ENCODE data around the gene ZNF76.

The ZNF76 gene

DNA sequence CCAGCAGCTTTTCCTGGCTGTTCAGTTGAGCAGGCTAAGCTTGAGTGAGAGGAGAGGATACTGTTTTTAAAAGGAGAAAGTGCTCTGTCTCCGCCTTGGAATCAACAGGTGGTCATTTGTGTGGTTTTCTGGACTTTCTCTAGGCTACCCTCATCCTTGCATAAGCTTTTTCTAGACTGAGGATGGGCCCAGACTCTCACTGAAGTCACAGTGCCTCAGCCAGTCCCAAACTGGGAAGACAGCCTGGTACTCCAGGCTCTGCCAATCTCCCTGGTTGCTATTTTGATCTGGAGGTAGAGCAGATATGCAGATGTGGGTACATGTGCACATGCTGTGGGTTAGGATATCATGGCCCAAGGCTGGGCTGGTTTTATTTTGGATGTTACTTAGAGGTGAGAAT lies 38.8 kb upstream of the ZNF76 start:
- Mint-ChIP-seq H3K4me3 (no peak overlapping the region), H3K9me3 (no peaks in the 10 kb centered on the region), H3K4me1 (peaks cover 39% of the 10 kb centered on the region), H3K27me3 (ENCODE audit: low read depth) (peaks cover 4% of the 10 kb centered on the region), H3K36me3 (ENCODE audit: low read depth) (peaks cover 4% of the 10 kb centered on the region), H3K27ac (no peak overlapping the region)
- TF ChIP-seq, protein P1, sequence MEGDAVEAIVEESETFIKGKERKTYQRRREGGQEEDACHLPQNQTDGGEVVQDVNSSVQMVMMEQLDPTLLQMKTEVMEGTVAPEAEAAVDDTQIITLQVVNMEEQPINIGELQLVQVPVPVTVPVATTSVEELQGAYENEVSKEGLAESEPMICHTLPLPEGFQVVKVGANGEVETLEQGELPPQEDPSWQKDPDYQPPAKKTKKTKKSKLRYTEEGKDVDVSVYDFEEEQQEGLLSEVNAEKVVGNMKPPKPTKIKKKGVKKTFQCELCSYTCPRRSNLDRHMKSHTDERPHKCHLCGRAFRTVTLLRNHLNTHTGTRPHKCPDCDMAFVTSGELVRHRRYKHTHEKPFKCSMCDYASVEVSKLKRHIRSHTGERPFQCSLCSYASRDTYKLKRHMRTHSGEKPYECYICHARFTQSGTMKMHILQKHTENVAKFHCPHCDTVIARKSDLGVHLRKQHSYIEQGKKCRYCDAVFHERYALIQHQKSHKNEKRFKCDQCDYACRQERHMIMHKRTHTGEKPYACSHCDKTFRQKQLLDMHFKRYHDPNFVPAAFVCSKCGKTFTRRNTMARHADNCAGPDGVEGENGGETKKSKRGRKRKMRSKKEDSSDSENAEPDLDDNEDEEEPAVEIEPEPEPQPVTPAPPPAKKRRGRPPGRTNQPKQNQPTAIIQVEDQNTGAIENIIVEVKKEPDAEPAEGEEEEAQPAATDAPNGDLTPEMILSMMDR (IDR thresholded peaks at IDR 0.05; ENCODE audit: unreplicated experiment in 3 of 3): no peak

DNA sequence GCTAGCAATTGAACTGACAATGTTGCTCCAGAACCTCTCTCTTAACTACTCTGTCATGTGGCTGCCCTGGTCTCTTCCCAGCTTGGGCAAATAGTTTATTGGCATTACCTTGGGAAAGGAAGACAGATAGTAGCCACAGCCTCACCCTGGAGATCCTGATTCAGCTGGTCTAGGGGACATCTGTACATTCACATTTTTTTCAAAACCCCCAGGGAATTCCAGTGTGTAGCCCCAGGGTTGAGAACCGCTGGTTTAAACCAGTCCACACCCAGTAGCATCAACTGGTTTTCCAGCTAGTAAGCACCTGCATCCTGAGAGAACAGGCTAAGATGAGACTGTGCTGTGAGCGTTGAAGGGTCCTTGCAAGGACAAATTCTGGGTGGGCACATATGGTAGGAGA lies 36.1 kb upstream of the ZNF76 start:
- Mint-ChIP-seq H3K4me3 (no peak overlapping the region), H3K27ac (no peak overlapping the region), H3K27me3 (ENCODE audit: low read depth) (no peaks in the 10 kb centered on the region), H3K36me3 (ENCODE audit: low read depth) (peaks cover 5% of the 10 kb centered on the region), H3K9me3 (no peaks in the 10 kb centered on the region), H3K4me1 (peaks cover 12% of the 10 kb centered on the region)
- TF ChIP-seq, protein P1 (IDR thresholded peaks at IDR 0.05; ENCODE audit: unreplicated experiment in 3 of 3): no peak

DNA sequence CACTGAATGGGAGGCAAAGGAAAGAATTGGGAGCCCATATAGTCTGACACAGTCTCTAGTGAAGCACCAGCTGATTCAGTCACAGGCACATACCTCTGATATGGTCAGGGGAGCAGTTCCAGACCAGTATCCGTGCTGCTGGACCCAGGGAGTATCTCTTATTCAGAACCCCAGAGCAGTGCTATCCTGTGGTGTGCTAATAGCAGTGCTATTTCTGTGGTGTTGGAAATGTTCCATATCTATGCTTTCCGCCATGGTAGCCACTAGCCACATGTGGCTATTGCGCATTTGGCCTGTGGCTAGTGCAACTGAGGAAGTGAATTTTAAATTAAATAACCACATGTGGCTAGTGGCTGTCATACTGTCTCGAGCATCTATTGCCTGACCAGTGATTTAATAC lies 34.8 kb upstream of the ZNF76 start:
- H3K4me3 Mint-ChIP-seq: no peak overlapping the region
- H3K36me3 Mint-ChIP-seq (ENCODE audit: low read depth): peaks cover 9% of the 10 kb centered on the region
- no peaks in the 10 kb centered on the region for H3K9me3 Mint-ChIP-seq
- TF ChIP-seq, protein P1 (IDR thresholded peaks at IDR 0.05; ENCODE audit: unreplicated experiment in 3 of 3): no peak
- no peaks in the 10 kb centered on the region for H3K27me3 Mint-ChIP-seq (ENCODE audit: low read depth)
- no peak overlapping the region for H3K27ac Mint-ChIP-seq
- H3K4me1 Mint-ChIP-seq: peaks cover 4% of the 10 kb centered on the region

DNA sequence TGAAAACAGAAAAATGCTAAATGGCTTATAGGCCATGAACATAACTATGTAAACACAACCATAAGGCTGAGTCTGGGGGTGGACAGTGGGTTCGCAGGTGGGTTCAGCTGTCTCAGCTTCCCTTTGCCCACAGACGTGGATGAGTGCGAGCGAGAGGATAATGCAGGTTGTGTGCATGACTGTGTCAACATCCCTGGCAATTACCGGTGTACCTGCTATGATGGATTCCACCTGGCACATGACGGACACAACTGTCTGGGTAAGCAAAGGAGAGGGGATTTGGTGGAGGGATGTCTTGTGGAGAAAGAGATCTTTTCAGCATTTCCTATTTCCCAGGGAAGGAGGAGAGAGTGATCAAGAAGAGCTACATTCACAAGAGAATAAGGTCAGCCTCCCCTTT lies 31.1 kb upstream of the ZNF76 start:
- Mint-ChIP-seq H3K4me3 (no peak overlapping the region), H3K27ac (peak overlapping the region in 1 of 3 experiments; percentile 11), H3K9me3 (no peaks in the 10 kb centered on the region), H3K4me1 (peaks cover 5% of the 10 kb centered on the region), H3K36me3 (ENCODE audit: low read depth) (peaks cover 36% of the 10 kb centered on the region), H3K27me3 (ENCODE audit: low read depth) (no peaks in the 10 kb centered on the region)
- TF ChIP-seq, protein P1 (IDR thresholded peaks at IDR 0.05; ENCODE audit: unreplicated experiment in 3 of 3): no peak

DNA sequence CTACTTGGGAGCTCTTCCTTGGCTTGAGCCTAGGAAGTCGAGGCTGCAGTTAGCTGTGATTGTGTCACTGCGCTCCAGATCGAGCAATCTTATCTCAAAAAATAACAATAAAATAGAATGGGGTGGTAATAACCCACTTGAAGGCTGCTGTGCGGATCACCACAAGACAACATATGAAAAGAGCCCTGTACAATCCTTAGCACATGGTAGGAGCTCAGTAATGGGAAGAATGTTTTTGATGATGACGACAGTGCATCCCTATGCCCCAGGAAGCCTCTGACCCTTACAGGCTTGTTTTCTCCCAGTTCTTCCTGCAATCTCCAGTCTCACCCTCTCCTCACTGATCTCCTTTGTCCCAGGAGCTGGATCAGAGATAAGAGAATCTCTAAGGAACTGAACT lies 30.2 kb upstream of the ZNF76 start:
- Mint-ChIP-seq H3K9me3 (no peaks in the 10 kb centered on the region), H3K4me1 (peaks cover 5% of the 10 kb centered on the region), H3K36me3 (ENCODE audit: low read depth) (peaks cover 40% of the 10 kb centered on the region), H3K27me3 (ENCODE audit: low read depth) (no peaks in the 10 kb centered on the region), H3K4me3 (no peak overlapping the region), H3K27ac (no peak overlapping the region)
- TF ChIP-seq, protein P1 (IDR thresholded peaks at IDR 0.05; ENCODE audit: unreplicated experiment in 3 of 3): no peak

DNA sequence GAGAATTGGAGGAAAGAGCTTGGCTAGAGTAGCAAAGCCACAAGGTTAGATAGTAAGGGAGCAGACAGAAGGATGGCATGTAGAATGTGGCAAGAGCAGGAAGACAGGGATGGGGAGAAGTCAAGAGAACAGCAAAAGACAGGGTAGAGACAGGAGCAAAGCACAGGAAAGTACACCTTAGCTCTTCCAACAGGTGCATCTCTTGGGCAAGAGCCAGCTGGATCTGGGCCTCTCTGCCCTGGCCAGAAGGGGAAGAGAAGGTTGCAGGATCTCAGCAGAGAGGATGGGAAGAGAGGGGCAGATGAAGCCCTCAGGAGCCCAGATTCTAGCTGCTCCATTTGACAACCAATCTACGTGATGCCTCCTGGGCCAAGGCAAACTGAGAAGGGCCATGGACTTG lies 29.0 kb upstream of the ZNF76 start:
- Mint-ChIP-seq H3K4me3 (no peak overlapping the region), H3K27me3 (ENCODE audit: low read depth) (no peaks in the 10 kb centered on the region), H3K36me3 (ENCODE audit: low read depth) (peaks cover 51% of the 10 kb centered on the region), H3K27ac (no peak overlapping the region), H3K4me1 (peaks cover 5% of the 10 kb centered on the region), H3K9me3 (no peaks in the 10 kb centered on the region)
- TF ChIP-seq, protein P1 (IDR thresholded peaks at IDR 0.05; ENCODE audit: unreplicated experiment in 3 of 3): no peak
